Measurements from ENCODE around the gene CLP1.
A peak's percentile ranks its signal among the peaks of the same experiment; 100 is the strongest.
"Not testable (repeated sequence)": the region's sequence is repeated elsewhere in the genome, so short reads cannot be mapped to it uniquely, and the experiment has no call there.

Gene CLP1

GRCh38 chr11:57641011-57641807, 16.4 kb upstream of the CLP1 start:
- peak; percentile 59 for DNase-seq

GRCh38 chr11:57643802-57644201, 13.8 kb upstream of the CLP1 start:
- DNase-seq: no peak

GRCh38 chr11:57644748-57645688, 12.5 kb upstream of the CLP1 start:
- DNase-seq: peak; percentile 65

GRCh38 chr11:57645689-57646085, 11.9 kb upstream of the CLP1 start:
- no peak for DNase-seq

- no peak for DNase-seq
Measured at GRCh38 chr11:57646194-57646798, 11.3 kb upstream of the CLP1 start.

- no peak for DNase-seq
Measured at GRCh38 chr11:57646799-57647303, 10.7 kb upstream of the CLP1 start.

GRCh38 chr11:57647372-57647771, 10.2 kb upstream of the CLP1 start:
- no peak for DNase-seq

- no peak for DNase-seq
Measured at GRCh38 chr11:57647960-57648800, 9.4 kb upstream of the CLP1 start.

- DNase-seq: peak; percentile 29
Measured at GRCh38 chr11:57648801-57649735, 8.5 kb upstream of the CLP1 start.

- peak; percentile 82 for DNase-seq
Measured at GRCh38 chr11:57649826-57650738, 7.5 kb upstream of the CLP1 start, which contains the start of gene YPEL4. Gene YPEL4, minus strand, starts transcription at chr11:57649912. Its CDS starts 2,805 bp downstream, at chr11:57647107.

GRCh38 chr11:57650739-57651090, 6.8 kb upstream of the CLP1 start:
- DNase-seq: no peak

- no peak for DNase-seq
Measured at GRCh38 chr11:57651408-57651807, 6.2 kb upstream of the CLP1 start.

GRCh38 chr11:57652230-57652629, 5.3 kb upstream of the CLP1 start:
- DNase-seq: not testable (repeated sequence)

GRCh38 chr11:57652662-57653061, 4.9 kb upstream of the CLP1 start:
- peak; percentile 31 for DNase-seq

GRCh38 chr11:57653163-57653562, 4.4 kb upstream of the CLP1 start:
- DNase-seq: no peak

GRCh38 chr11:57656885-57657193, 723 bp upstream of the CLP1 start:
- DNase-seq: no peak

- DNase-seq: no peak
Measured at GRCh38 chr11:57658023-57658361, 430 bp downstream of the CLP1 start.

GRCh38 chr11:57659669-57660068, 2.1 kb downstream of the CLP1 start:
- no peak for DNase-seq

GRCh38 chr11:57662893-57663292, 5.3 kb downstream of the CLP1 start:
- DNase-seq: no peak

GRCh38 chr11:57663975-57664374, 6.4 kb downstream of the CLP1 start:
- no peak for DNase-seq

Measured in fibroblast of skin of back (primary cell).